Prostate gland (tissue), 2 donors: ENCODE data around the gene SLFN5.

Source experiments
- POLR2A ChIP-seq: fragments of 450-650 bp; IDR thresholded peaks from one replicate; pipeline ENCODE4 v1.6.1; 2016; ENCODE audit warnings: antibody characterized with exemption, mild to moderate bottlenecking
- TF ChIP-seq, protein P1 (sequence below), 4 experiments: fragments of 200-600 bp in 2 of 4; fragments of 450-650 bp in 2 of 4; sonication (generic) in 2 of 4; IDR thresholded peaks; 1 replicate in 3 of 4; 2 replicates in 1 of 4; pipeline ENCODE4 v1.5.1; 2016 to 2019; ENCODE audit warnings: antibody characterized with exemption in 4 of 4, mild to moderate bottlenecking in 2 of 4, moderate library complexity in 2 of 4

DNA sequence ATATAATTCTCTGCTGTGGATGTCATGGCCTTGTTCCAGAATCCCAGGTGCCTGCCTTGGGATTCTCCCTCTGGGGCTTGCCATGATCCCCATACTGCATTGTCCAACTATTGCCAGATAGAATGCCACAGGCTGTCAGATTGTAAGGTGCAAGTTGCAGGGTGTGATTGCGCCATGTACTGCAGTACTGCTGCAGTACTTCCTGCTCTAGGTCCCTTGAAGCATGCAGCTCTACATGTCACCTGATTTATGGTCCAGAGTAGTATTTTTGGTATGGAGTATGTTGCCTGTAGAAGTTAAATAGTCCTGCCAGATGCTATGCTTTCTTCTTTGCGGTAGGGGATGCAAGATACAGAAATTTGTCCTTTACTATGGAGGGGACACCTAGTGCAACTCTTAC, 7.0 kb upstream of the SLFN5 start:
- TF ChIP-seq, protein P1, sequence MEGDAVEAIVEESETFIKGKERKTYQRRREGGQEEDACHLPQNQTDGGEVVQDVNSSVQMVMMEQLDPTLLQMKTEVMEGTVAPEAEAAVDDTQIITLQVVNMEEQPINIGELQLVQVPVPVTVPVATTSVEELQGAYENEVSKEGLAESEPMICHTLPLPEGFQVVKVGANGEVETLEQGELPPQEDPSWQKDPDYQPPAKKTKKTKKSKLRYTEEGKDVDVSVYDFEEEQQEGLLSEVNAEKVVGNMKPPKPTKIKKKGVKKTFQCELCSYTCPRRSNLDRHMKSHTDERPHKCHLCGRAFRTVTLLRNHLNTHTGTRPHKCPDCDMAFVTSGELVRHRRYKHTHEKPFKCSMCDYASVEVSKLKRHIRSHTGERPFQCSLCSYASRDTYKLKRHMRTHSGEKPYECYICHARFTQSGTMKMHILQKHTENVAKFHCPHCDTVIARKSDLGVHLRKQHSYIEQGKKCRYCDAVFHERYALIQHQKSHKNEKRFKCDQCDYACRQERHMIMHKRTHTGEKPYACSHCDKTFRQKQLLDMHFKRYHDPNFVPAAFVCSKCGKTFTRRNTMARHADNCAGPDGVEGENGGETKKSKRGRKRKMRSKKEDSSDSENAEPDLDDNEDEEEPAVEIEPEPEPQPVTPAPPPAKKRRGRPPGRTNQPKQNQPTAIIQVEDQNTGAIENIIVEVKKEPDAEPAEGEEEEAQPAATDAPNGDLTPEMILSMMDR (IDR thresholded peaks at IDR 0.05), result no peak
- no peak for TF ChIP-seq POLR2A
